ENCODE data around the gene PSMC3. TPM values are rescaled to one million over a fixed set of nuclear protein-coding genes. Genes with fewer than 3 reads are reported as not detected.
A peak's percentile ranks its signal among the peaks of the same experiment; 100 is the strongest.

Gene PSMC3
- total and polyA plus RNA-seq, 11 donors, result 121 to 258 (median 156) TPM

GRCh38 chr11:47394322-47395222 lies 31.7 kb downstream of the PSMC3 start:
- Histone ChIP-seq H3K4me1 (peaks cover 0 to 67% (median 14%) of the 10 kb centered on the region in 12 donors), H3K27ac (peak overlapping the region; percentile 70 to 97 (median 88)), H3K9me3 (no peaks in the 10 kb centered on the region), H3K36me3 (no peaks in the 10 kb centered on the region), H3K27me3 (no peaks in the 10 kb centered on the region), H3K4me3 (peak overlapping the region in 7 of 12 donors; percentile 5 to 51 (median 30))
- intact Hi-C loops (cut with DNase I), result loop anchor here in 1 of 10 donors (10.0 kb wide), 1 partner anchor 450 kb away; the partner anchor contains the start of gene NUP160
- DNase-seq (peak; percentile 62 to 89 (median 73)), ATAC-seq (peak in 3 of 4 donors; percentile 55 to 68 (median 57))
- TF ChIP-seq POLR2A (IDR thresholded peaks at IDR 0.05) (peak in 1 of 2 donors; percentile 36), CTCF (IDR thresholded peaks at IDR 0.05) (no peak)
- 65 to 93% (median 73%) methylated on average over 14 to 39 of the region's 39 CpGs for WGBS, 4 donors

- no peaks in the 10 kb centered on the region for H3K9me3 ChIP-seq
- ATAC-seq (peak; percentile 18 to 39 (median 25)), DNase-seq (peak in 1 of 5 donors; percentile 46)
- peak overlapping the region; percentile 64 to 97 (median 88) for H3K27ac ChIP-seq
- H3K4me1 ChIP-seq, result peaks cover 0 to 71% (median 13%) of the 10 kb centered on the region in 12 donors
- WGBS, 4 donors, result 81 to 92% (median 87%) methylated on average over 8 to 9 of the region's 9 CpGs
- intact Hi-C loops (cut with DNase I), result loop anchor here in 1 of 10 donors (10.0 kb wide), 1 partner anchor 451 kb away; the partner anchor contains the start of gene NUP160
- H3K27me3 ChIP-seq, result no peaks in the 10 kb centered on the region
- H3K36me3 ChIP-seq, result no peaks in the 10 kb centered on the region
- TF ChIP-seq CTCF (IDR thresholded peaks at IDR 0.05) (no peak), POLR2A (IDR thresholded peaks at IDR 0.05) (no peak)
- H3K4me3 ChIP-seq, result peak overlapping the region in 5 of 12 donors; percentile 12 to 51 (median 30)
These were observed 32.3 kb downstream of the PSMC3 start for GRCh38 chr11:47394050-47394321.

GRCh38 chr11:47393163-47394049 lies 32.8 kb downstream of the PSMC3 start:
- intact Hi-C loops (cut with DNase I), result loop anchor here in 1 of 10 donors (10.0 kb wide), 1 partner anchor 451 kb away; the partner anchor contains the start of gene NUP160
- TF ChIP-seq CTCF (IDR thresholded peaks at IDR 0.05) (no peak), POLR2A (IDR thresholded peaks at IDR 0.05) (no peak)
- H3K9me3 ChIP-seq, result no peaks in the 10 kb centered on the region
- WGBS, 4 donors, result 76 to 81% (median 77%) methylated on average over 16 to 20 of the region's 20 CpGs
- no peaks in the 10 kb centered on the region for H3K27me3 ChIP-seq
- ATAC-seq (peak; percentile 35 to 61 (median 52)), DNase-seq (peak in 2 of 5 donors; percentile 62 to 73)
- H3K4me3 ChIP-seq, result peak overlapping the region in 2 of 12 donors; percentile 33 to 51
- H3K27ac ChIP-seq, result peak overlapping the region; percentile 18 to 97 (median 82)
- H3K36me3 ChIP-seq, result no peaks in the 10 kb centered on the region
- H3K4me1 ChIP-seq, result peaks cover 0 to 77% (median 13%) of the 10 kb centered on the region in 12 donors

Measured in heart left ventricle (tissue), 16 donors.